Astrocyte (in vitro differentiated cells and primary cell): ENCODE results near the gene FMN2.

Source experiments
- CTCF ChIP-seq: IDR thresholded peaks from 2 replicates; pipeline ENCODE4 v1.5.1; 2011; ENCODE audit warnings: low read depth, mild to moderate bottlenecking, inconsistent platforms, low read length, moderate library complexity; ENCODE audit not compliant: insufficient read depth
- EZH2 ChIP-seq: IDR thresholded peaks from 2 replicates; pipeline ENCODE4 v1.6.1; 2012; ENCODE audit warnings: mild to moderate bottlenecking, low read length, inconsistent platforms; ENCODE audit not compliant: insufficient read depth

GRCh38 chr1:240155605-240156004 is 63.9 kb downstream of the FMN2 start:
- TF ChIP-seq CTCF, result no peak
- no peak for TF ChIP-seq EZH2
